Measurements from ENCODE around the gene EDAR.

DNA sequence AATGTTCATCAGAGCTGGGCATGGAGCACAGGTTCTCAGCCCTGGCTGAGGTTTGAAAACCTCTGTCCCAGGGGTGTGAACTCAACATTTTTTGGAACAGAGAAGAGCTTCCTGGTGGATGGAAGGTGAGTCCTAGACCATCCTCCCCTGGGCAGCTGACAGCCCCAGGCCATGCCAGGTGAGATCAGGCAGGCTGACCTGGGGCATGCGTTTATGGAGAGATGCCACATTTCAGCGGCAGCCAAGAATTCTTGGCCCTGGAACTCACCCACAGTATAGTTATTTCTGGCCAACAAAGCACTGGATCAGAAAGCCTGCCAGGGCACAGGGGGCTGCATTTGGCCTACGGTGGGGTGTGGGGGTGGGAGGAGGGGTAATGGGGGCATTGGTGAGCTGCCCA lies 83.8 kb downstream of the EDAR start:
- TF ChIP-seq, protein P1, sequence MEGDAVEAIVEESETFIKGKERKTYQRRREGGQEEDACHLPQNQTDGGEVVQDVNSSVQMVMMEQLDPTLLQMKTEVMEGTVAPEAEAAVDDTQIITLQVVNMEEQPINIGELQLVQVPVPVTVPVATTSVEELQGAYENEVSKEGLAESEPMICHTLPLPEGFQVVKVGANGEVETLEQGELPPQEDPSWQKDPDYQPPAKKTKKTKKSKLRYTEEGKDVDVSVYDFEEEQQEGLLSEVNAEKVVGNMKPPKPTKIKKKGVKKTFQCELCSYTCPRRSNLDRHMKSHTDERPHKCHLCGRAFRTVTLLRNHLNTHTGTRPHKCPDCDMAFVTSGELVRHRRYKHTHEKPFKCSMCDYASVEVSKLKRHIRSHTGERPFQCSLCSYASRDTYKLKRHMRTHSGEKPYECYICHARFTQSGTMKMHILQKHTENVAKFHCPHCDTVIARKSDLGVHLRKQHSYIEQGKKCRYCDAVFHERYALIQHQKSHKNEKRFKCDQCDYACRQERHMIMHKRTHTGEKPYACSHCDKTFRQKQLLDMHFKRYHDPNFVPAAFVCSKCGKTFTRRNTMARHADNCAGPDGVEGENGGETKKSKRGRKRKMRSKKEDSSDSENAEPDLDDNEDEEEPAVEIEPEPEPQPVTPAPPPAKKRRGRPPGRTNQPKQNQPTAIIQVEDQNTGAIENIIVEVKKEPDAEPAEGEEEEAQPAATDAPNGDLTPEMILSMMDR (IDR thresholded peaks at IDR 0.05; ENCODE audit: low read length) = no peak
- no peak for TF ChIP-seq EZH2 (IDR thresholded peaks at IDR 0.05; ENCODE audit: borderline replicate concordance, low read length)
